DMS 273 (cell line): ENCODE data around the gene TBXA2R.
A peak's percentile ranks its signal among the peaks of the same experiment; 100 is the strongest.
"Not testable (repeated sequence)": the region's sequence is repeated elsewhere in the genome, so short reads cannot be mapped to it uniquely, and the experiment has no call there.

ENCODE experiments used
- DNase-seq: peaks from one replicate; lab custom pipeline; 2025; ENCODE audit not compliant: unreplicated experiment; lab: John Stamatoyannopoulos, UW

The TBXA2R gene

GRCh38 chr19:3584036-3584802 is 22.5 kb downstream of the TBXA2R start:
- DNase-seq: not testable (repeated sequence)

- not testable (repeated sequence) for DNase-seq
Measured at GRCh38 chr19:3581792-3582191, 24.9 kb downstream of the TBXA2R start.

GRCh38 chr19:3580156-3580934 is 26.3 kb downstream of the TBXA2R start:
- DNase-seq: no peak

GRCh38 chr19:3578390-3578789 is 28.3 kb downstream of the TBXA2R start:
- no peak for DNase-seq

- no peak for DNase-seq
Measured at GRCh38 chr19:3577723-3578344, 28.8 kb downstream of the TBXA2R start.

GRCh38 chr19:3576696-3577443 is 29.8 kb downstream of the TBXA2R start:
- no peak for DNase-seq

GRCh38 chr19:3575949-3576673 is 30.6 kb downstream of the TBXA2R start:
- no peak for DNase-seq

- no peak for DNase-seq
Measured at GRCh38 chr19:3575260-3575741, 31.4 kb downstream of the TBXA2R start.

- peak; percentile 96 for DNase-seq
Measured at GRCh38 chr19:3573858-3574637, 32.6 kb downstream of the TBXA2R start.

- peak; percentile 53 for DNase-seq
Measured at GRCh38 chr19:3573162-3573857, 33.4 kb downstream of the TBXA2R start.

GRCh38 chr19:3572855-3573161 is 33.9 kb downstream of the TBXA2R start, which contains the start of gene HMG20B:
Gene HMG20B, plus strand, starts transcription at chr19:3572944. Its CDS starts 366 bp downstream, at chr19:3573310.
- DNase-seq: no peak

- DNase-seq: peak; percentile 100
Measured at GRCh38 chr19:3572132-3572854, 34.4 kb downstream of the TBXA2R start.

GRCh38 chr19:3570606-3571011 is 36.1 kb downstream of the TBXA2R start:
- no peak for DNase-seq

GRCh38 chr19:3570042-3570441 is 36.6 kb downstream of the TBXA2R start:
- not testable (repeated sequence) for DNase-seq

- no peak for DNase-seq
Measured at GRCh38 chr19:3565139-3565538, 41.5 kb downstream of the TBXA2R start.

GRCh38 chr19:3563709-3564524 is 42.8 kb downstream of the TBXA2R start:
- DNase-seq: no peak

- peak; percentile 98 for DNase-seq
Measured at GRCh38 chr19:3557461-3558248, 49.0 kb downstream of the TBXA2R start, which contains the start of gene MFSD12. Gene MFSD12, minus strand, starts transcription at chr19:3557586. Its CDS starts 183 bp downstream, at chr19:3557403.
